GM12891 (cell line): ENCODE results near the gene LEFTY1.

Experiments
- DNase-seq: peaks from one replicate; pipeline ENCODE4 v3.0.0; 2011; ENCODE audit warnings: low spot score; ENCODE audit not compliant: insufficient read length
- FAIRE-seq: peaks from 2 replicates; lab custom pipeline; 2011; peaks lifted over from hg19 to GRCh38; lab: Jason Lieb, UNC
- PAX5 ChIP-seq: IDR thresholded peaks from 2 replicates; pipeline ENCODE4 v1.6.1; 2011; ENCODE audit warnings: low read length, moderate library complexity, mild to moderate bottlenecking; ENCODE audit not compliant: insufficient read depth, severe bottlenecking
- POLR2A ChIP-seq: IDR thresholded peaks from 2 replicates; pipeline ENCODE4 v1.6.1; 2011; ENCODE audit warnings: low read depth, low read length, control low read depth
- POLR2AphosphoS5 ChIP-seq: IDR thresholded peaks from 2 replicates; pipeline ENCODE4 v1.6.1; 2011; ENCODE audit warnings: low read depth, low read length, control low read depth
- POU2F2 ChIP-seq: IDR thresholded peaks from 2 replicates; pipeline ENCODE4 v1.6.1; 2011; ENCODE audit warnings: low read depth, mild to moderate bottlenecking, control low read depth, low read length, moderate library complexity
- SPI1 ChIP-seq: IDR thresholded peaks from 2 replicates; pipeline ENCODE4 v1.6.1; 2011; ENCODE audit warnings: low read depth, low read length, control low read depth
- TAF1 ChIP-seq: IDR thresholded peaks from 2 replicates; pipeline ENCODE4 v1.6.1; 2011; ENCODE audit warnings: low read depth, low read length, control low read depth

LEFTY1 gene

DNA sequence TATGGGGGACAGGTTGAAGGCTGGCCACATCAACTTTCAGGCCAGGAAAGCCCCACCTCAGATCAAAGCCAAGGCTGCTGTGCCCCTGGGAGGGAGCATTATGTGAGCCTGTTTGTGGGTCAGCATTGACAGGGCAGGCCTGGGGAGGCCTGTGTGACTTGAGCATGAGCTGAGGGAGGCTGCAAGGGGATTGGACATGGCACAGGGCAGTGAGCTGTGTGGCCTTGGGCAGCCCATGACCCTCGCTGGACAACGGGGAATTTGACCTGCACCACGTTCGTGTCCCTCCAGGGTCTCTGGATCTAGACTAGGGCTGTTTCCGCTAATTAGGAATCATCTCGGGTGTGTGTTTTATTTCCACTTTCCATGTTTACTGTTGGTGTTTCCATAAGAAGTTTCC, 17.5 kb upstream of the LEFTY1 start:
- DNase-seq (no peak), FAIRE-seq (no peak)
- TF ChIP-seq POLR2A (no peak), POLR2AphosphoS5 (no peak), SPI1 (no peak), PAX5 (no peak), TAF1 (no peak), POU2F2 (no peak)

DNA sequence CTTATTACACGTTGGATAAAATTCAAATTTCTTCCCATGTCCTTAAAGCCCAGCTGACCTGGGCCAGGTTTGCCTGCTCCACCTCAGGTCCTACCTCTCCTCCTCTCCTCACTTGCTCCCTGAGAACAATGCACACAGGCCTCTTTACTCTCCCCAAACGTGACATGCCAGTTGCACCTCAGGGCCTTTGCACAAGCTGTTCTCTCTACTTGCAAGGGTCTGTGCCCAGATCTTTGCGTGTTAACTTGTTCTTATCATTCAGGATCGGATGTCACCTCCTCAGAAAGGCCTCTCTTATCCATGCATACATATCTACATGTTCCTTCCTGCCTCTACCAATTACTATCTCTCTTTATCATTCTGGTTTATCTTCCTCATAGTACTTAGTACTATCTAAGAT, 14.7 kb upstream of the LEFTY1 start:
- DNase-seq, result no peak
- FAIRE-seq, result no peak
- TF ChIP-seq POLR2A (no peak), SPI1 (no peak), TAF1 (no peak), PAX5 (no peak), POU2F2 (no peak), POLR2AphosphoS5 (no peak)

DNA sequence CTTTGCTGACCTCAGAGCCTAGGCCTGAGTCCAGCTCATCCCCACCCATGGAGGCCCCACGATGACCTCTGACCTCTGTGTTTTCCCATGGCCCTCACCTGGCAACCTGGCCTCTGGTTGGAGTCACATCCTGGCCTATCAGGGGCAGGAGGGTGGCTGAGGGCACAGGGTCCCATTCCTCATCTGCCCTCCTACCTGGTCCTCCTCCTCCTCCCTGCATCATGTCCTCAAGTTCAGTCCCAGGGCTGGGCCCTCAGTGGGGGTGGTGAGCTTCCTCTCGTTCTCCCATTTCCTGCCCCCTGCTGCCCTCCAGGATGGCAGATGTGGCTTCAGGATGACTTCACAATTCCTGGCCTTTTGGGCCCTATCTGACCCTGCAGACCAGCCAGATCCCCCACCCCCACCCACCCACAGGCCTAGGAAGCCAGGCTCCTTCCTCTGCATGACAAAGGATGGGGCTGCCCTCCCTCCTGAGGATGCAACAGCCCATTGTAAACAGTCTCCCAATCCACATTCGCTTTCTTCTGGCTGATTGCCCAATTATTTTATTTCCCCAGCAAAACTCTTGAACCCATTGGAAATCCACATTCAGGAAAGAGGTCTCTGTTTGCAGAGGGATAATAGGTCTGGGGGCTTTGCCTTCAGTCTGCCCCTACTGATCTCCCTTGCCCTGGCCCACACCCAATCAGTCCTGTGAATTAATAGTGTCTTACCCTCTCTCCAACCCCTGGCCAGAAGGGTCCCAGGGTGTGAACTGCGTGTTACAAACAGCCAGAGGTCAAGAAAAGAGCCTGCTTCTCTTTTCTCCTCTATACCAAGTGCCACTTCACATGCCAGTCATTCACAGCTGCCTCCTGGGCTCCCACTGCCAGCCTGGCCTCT, 10.3 kb upstream of the LEFTY1 start:
- FAIRE-seq (no peak), DNase-seq (no peak)
- no peak for TF ChIP-seq PAX5
- no peak for TF ChIP-seq POLR2AphosphoS5
- TF ChIP-seq POLR2A, result no peak

- TF ChIP-seq SPI1, result no peak
- TF ChIP-seq PAX5, result no peak
- no peak for TF ChIP-seq POLR2AphosphoS5
- TF ChIP-seq POU2F2, result no peak
- TF ChIP-seq TAF1, result no peak
- TF ChIP-seq POLR2A, result no peak
- DNase-seq (no peak), FAIRE-seq (no peak)
These were observed 8.9 kb upstream of the LEFTY1 start for GRCh38 chr1:225897595-225898514.

DNA sequence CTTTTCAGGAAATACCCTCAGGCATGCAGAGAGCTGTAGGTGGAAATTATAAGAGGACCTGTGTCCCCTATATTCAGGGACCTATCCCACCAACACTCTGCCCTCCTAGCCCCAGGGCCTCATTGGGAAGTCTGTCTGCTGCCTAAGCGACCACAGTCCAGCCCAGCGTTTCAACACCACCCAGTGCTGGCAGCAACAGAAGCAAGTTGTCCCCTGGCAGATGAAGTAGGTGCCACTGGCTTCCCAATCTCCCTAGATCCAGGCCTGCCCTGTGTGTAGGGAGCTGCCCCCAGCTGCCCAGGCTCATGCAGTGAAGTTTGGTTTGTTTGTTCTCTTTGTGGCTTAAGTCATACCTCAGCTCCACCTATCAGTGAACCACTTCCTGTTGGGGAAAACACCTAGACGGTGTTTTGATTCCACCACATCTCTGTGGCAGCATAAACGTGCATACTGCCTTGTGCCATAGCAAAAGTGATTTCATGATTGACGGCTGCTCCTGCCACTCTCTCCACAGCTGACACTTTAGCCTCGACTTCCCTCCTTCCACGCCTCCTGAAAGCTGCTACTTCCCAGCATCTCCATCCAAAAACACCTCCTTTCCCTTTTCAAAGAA, 8.1 kb upstream of the LEFTY1 start:
- FAIRE-seq, result peak; percentile 99
- peak; percentile 42; the same call in 1 of the 2 replicates for TF ChIP-seq POLR2AphosphoS5
- TF ChIP-seq POU2F2, result peak; percentile 76
- TF ChIP-seq PAX5, result no peak
- peak; percentile 77 for TF ChIP-seq SPI1
- 0 out of 2 replicates have a peak, but pooled peaks have one; percentile 28 for TF ChIP-seq POLR2A
- no peak for TF ChIP-seq TAF1

GRCh38 chr1:225896494-225896893, 7.5 kb upstream of the LEFTY1 start:
- FAIRE-seq, result no peak
- no peak for TF ChIP-seq PAX5
- no peak for TF ChIP-seq POU2F2
- TF ChIP-seq TAF1, result no peak
- no peak for TF ChIP-seq SPI1
- no peak for TF ChIP-seq POLR2AphosphoS5
- TF ChIP-seq POLR2A, result no peak
- no peak for DNase-seq

More for the DNA sequence above, 8.1 kb upstream of the LEFTY1 start:
- DNase-seq, result peak; percentile 81

DNA sequence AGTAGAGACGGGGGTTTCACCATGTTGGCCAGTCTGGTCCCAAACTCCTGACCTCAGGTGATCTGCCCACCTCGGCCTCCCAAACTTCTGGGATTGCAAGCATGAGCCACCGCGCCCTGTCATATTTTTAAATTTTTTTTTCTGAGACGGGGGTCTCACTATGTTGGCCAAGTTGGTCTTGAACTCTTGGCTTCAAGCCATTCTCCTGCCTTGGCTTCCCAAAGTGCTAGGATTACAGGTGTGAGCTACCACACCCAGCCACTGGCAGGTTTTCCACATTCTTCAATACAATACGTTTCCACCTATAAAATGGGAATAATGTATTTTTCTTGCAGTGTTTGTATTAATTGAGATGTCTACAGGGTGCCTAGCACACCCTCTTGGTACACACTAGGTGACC, 3.4 kb upstream of the LEFTY1 start:
- FAIRE-seq, result no peak
- no peak for DNase-seq
- TF ChIP-seq TAF1, result no peak
- TF ChIP-seq SPI1, result no peak
- no peak for TF ChIP-seq POLR2AphosphoS5

DNA sequence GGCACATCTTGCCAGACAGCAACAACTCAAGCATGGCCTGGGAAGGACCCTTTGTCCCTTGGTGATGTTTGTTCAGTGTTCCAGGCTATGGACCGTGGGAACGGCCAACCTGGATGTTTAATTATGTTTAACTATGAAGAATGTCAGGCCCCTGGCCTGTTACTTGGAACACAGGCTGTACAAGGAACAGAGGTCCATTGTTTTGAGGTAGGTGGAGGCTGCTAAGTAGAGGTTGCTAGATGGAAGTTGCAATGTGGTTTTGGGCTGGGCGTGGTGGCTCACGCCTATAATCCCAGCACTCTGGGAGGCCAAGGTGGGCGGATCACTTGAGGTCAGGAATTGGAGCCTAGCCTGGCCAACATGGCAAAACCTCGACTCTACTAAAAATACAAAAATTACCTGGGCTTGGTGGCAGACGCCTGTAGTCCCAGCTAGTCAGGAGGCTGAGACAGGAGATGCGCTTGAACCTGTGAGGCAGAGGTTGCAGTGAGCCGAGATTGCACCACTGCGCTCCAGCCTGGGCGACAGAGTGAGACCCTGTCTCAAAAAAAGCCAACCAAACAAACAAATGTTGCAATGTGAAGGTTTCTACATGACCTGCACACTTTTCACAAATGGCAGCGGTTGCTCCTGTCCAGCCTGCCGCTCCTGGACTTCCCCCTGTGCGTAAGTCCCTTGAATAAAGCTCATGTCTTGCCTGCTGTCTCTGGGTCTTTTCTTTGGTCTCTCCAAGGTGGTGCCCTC, 2.5 kb upstream of the LEFTY1 start:
- DNase-seq (no peak), FAIRE-seq (no peak)
- TF ChIP-seq POU2F2 (no peak), TAF1 (no peak), PAX5 (no peak), POLR2A (no peak), SPI1 (no peak), POLR2AphosphoS5 (no peak)
